Measurements from ENCODE around the gene FGF22. TPM values are rescaled to one million over a fixed set of nuclear protein-coding genes. Genes with fewer than 3 reads are reported as not detected.
"Not testable (repeated sequence)": the region's sequence is repeated elsewhere in the genome, so short reads cannot be mapped to it uniquely, and the experiment has no call there.

FGF22 gene
- total RNA-seq, 1 donor from 2014 or later: not detected

DNA sequence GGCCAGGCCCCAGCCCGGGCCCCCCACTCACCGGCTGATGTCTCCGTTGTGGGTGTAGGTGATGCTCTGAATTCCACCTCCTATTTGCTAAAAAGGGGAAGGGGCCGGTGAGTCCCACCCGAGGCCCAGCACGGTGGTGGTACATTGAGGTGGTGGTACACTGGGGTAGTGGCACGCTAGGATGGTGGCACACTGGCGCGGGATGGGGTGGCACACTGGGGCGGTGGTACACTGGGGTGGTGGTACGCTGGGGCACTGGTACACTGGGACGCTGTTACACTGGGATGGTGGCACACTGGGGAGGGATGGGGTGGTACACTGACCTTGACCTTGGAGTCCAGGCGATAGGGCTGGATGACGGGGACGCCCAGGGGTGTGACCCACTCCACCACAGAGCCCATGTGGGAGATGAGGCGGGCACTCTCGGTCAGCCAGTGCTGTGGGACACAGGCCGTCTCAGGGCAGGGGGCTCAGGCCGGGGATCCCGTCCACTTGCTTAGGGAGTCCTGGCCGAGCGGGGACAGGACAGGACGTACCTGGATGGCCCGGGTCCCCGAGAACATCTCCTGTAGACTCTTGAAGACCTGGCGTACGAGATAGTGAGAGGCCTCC, 20.9 kb upstream of the FGF22 start:
- Mint-ChIP-seq H3K4me1 (ENCODE audit: unreplicated experiment) (peaks cover 2% of the 10 kb centered on the region), H3K36me3 (ENCODE audit: low read depth, unreplicated experiment) (peaks cover 10% of the 10 kb centered on the region), H3K9me3 (ENCODE audit: unreplicated experiment) (no peaks in the 10 kb centered on the region), H3K27me3 (ENCODE audit: unreplicated experiment) (peaks cover 14% of the 10 kb centered on the region), H3K27ac (ENCODE audit: unreplicated experiment) (no peak overlapping the region), H3K4me3 (ENCODE audit: unreplicated experiment) (peak overlapping the region; percentile 31)
- no peak for DNase-seq (ENCODE audit: low spot score)
- TF ChIP-seq, protein P1, sequence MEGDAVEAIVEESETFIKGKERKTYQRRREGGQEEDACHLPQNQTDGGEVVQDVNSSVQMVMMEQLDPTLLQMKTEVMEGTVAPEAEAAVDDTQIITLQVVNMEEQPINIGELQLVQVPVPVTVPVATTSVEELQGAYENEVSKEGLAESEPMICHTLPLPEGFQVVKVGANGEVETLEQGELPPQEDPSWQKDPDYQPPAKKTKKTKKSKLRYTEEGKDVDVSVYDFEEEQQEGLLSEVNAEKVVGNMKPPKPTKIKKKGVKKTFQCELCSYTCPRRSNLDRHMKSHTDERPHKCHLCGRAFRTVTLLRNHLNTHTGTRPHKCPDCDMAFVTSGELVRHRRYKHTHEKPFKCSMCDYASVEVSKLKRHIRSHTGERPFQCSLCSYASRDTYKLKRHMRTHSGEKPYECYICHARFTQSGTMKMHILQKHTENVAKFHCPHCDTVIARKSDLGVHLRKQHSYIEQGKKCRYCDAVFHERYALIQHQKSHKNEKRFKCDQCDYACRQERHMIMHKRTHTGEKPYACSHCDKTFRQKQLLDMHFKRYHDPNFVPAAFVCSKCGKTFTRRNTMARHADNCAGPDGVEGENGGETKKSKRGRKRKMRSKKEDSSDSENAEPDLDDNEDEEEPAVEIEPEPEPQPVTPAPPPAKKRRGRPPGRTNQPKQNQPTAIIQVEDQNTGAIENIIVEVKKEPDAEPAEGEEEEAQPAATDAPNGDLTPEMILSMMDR (IDR thresholded peaks at IDR 0.05; ENCODE audit: unreplicated experiment): no peak

DNA sequence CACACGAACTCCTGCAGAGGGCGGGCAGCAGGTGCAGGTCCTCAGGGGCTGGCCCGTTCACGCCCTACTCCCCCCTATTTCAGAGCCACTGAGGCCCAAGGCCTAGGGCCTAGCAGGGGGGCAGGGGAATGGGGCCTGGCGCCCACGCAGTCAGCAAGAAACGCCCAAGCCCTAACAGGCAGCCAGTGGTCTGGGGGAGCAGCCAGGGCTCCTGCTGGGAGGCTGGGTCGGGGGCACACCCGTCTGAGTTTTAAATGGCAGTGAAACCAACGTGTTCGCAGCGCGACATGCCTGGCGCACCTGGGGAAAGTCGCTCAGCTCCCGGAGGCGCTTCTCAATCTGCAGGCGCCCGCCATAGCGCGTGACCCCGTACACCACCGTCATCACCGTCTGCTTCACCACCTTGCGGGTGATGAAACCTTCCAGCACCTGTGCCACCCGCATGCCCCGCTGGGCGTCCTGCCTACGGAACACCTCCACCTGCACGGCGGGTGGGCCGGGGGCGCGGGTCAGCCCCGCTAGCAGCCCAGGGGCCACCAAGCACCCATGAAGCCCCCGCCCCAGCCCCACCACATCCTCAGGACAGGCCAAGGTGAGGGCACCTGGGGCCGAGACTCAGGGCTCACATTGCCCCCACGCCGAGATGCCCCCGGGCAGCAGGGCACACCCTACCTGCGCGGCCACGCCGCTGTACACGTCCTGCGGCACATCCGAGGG, 20.2 kb upstream of the FGF22 start:
- TF ChIP-seq, protein P1 (IDR thresholded peaks at IDR 0.05; ENCODE audit: unreplicated experiment): no peak
- peaks cover 14% of the 10 kb centered on the region for H3K27me3 Mint-ChIP-seq (ENCODE audit: unreplicated experiment)
- no peak overlapping the region for H3K4me3 Mint-ChIP-seq (ENCODE audit: unreplicated experiment)
- H3K27ac Mint-ChIP-seq (ENCODE audit: unreplicated experiment): no peak overlapping the region
- DNase-seq (ENCODE audit: low spot score): no peak
- H3K9me3 Mint-ChIP-seq (ENCODE audit: unreplicated experiment): no peaks in the 10 kb centered on the region
- peaks cover 2% of the 10 kb centered on the region for H3K4me1 Mint-ChIP-seq (ENCODE audit: unreplicated experiment)
- H3K36me3 Mint-ChIP-seq (ENCODE audit: low read depth, unreplicated experiment): peaks cover 6% of the 10 kb centered on the region

DNA sequence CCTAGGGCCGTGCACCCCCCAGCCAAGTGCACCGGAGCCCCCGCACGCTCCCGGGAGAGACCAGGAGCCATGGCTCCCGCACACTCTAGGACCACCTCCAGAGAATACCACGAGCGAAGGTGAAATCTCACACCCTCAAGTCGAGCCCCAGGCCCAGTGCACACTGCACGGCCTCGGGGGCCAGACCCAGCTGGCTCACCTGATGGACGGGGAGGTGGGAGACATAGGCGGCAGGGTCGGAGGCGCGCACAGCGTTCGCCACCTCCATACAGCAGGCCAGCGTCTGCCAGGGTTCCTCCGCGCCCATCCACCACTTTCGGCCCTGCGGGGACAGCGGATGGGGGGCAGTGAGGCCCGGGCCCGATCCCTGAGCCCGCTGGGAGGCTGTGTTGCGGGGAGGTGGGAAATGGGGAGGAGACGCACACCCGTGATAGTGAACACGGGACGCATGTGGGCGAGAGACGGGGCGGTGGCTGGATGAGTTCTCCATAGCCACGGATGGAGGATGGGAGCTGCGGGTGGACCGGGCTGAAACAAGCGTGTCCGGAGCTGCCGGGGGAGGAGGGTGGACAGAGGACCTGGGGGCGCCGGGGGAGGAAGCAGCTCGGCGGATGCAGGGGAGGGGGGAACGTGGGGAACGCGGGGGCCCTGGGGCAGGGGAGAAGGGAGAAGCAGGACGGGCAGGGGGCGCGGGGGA, 19.4 kb upstream of the FGF22 start:
- no peak for DNase-seq (ENCODE audit: low spot score)
- Mint-ChIP-seq H3K4me1 (ENCODE audit: unreplicated experiment) (peaks cover 2% of the 10 kb centered on the region), H3K27ac (ENCODE audit: unreplicated experiment) (no peak overlapping the region), H3K36me3 (ENCODE audit: low read depth, unreplicated experiment) (peaks cover 4% of the 10 kb centered on the region), H3K9me3 (ENCODE audit: unreplicated experiment) (no peaks in the 10 kb centered on the region), H3K27me3 (ENCODE audit: unreplicated experiment) (peaks cover 13% of the 10 kb centered on the region), H3K4me3 (ENCODE audit: unreplicated experiment) (no peak overlapping the region)
- TF ChIP-seq, protein P1 (IDR thresholded peaks at IDR 0.05; ENCODE audit: unreplicated experiment): no peak

DNA sequence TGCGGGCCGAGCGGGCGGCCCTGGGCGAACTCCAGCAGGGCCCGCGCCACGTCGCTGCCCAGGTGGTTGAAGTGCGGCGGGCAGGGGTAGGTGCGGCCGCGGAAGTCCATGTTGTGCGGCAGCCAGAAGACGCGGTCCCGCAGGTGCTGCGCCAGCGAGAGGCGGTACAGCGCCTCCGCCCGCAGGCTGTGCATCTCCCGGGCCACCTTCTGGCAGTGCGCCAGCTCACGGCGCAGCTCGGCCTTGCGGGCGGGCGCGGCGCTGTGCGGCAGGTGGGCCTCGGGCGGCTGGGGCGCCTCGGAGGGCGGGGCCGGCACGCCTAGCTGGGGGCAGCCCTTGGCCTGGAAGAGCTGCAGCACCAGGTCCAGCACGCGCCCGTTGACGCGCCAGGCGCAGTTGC, 18.5 kb upstream of the FGF22 start:
- H3K36me3 Mint-ChIP-seq (ENCODE audit: low read depth, unreplicated experiment); H3K27me3 Mint-ChIP-seq (ENCODE audit: unreplicated experiment): not testable (repeated sequence)

DNA sequence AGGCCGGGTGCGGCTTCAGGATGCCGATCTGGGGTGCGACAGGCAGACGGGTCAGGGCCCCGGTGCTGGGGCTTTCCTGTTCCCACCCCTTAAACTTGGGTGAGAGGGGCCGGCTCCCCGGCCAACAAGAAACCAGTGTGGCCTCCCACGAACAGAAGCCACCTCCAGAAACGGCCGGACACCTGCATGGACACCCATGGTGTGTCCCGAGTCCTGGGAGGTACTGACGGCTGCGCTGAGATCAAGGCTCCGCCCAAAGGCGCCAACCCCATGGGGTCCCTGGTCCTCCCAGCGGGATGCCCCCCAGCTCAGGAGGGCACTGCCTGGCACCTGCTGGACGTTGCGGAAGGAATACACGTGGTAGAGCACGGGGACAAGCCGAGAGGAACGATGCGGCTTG, 17.9 kb upstream of the FGF22 start:
- no peaks in the 10 kb centered on the region for H3K9me3 Mint-ChIP-seq (ENCODE audit: unreplicated experiment)
- H3K4me3 Mint-ChIP-seq (ENCODE audit: unreplicated experiment): no peak overlapping the region
- H3K27ac Mint-ChIP-seq (ENCODE audit: unreplicated experiment): no peak overlapping the region
- no peaks in the 10 kb centered on the region for H3K4me1 Mint-ChIP-seq (ENCODE audit: unreplicated experiment)
- TF ChIP-seq, protein P1 (IDR thresholded peaks at IDR 0.05; ENCODE audit: unreplicated experiment): no peak
- H3K27me3 Mint-ChIP-seq (ENCODE audit: unreplicated experiment): peaks cover 10% of the 10 kb centered on the region
- no peak for DNase-seq (ENCODE audit: low spot score)
- peaks cover 6% of the 10 kb centered on the region for H3K36me3 Mint-ChIP-seq (ENCODE audit: low read depth, unreplicated experiment)

More for the DNA sequence above, 18.5 kb upstream of the FGF22 start:
- not testable (repeated sequence) for H3K4me3 Mint-ChIP-seq (ENCODE audit: unreplicated experiment); H3K9me3 Mint-ChIP-seq (ENCODE audit: unreplicated experiment); H3K27ac Mint-ChIP-seq (ENCODE audit: unreplicated experiment); H3K4me1 Mint-ChIP-seq (ENCODE audit: unreplicated experiment); DNase-seq (ENCODE audit: low spot score)
